Ammon's horn (tissue), 1 donor: ENCODE results near the gene LMX1B.
"Not testable (repeated sequence)": the region's sequence is repeated elsewhere in the genome, so short reads cannot be mapped to it uniquely, and the experiment has no call there.

Experiments used
- DNase-seq: peaks from one replicate; pipeline ENCODE4 v3.0.0-alpha.2; 2016; ENCODE audit warnings: low spot score

LMX1B gene

DNA sequence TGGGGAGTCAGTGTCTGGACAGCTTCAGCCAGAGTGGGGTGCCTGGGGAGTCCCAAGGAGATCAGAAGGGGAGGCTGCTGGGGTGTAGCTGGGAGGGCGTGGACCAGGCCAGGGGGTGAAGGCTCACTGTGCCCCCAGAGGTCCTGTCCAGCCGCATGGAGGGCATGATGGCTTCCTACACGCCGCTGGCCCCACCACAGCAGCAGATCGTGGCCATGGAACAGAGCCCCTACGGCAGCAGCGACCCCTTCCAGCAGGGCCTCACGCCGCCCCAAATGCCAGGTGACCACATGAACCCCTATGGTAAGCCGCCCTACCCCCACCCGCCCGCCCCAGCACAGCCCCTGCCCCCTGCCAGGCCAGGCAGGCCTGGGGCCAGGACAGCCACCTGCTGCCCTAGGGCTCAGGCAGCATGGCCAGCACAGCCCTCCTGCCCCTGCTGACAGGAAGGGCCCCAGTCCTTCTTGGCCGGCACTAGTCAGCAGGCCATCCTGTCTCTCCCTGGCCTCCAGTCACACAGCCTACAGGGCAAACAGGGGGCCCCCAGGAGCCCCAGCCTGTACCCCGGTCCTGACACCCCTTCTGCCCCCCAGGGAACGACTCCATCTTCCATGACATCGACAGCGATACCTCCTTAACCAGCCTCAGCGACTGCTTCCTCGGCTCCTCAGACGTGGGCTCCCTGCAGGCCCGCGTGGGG is 82.1 kb downstream of the LMX1B start:
- no peak for DNase-seq

DNA sequence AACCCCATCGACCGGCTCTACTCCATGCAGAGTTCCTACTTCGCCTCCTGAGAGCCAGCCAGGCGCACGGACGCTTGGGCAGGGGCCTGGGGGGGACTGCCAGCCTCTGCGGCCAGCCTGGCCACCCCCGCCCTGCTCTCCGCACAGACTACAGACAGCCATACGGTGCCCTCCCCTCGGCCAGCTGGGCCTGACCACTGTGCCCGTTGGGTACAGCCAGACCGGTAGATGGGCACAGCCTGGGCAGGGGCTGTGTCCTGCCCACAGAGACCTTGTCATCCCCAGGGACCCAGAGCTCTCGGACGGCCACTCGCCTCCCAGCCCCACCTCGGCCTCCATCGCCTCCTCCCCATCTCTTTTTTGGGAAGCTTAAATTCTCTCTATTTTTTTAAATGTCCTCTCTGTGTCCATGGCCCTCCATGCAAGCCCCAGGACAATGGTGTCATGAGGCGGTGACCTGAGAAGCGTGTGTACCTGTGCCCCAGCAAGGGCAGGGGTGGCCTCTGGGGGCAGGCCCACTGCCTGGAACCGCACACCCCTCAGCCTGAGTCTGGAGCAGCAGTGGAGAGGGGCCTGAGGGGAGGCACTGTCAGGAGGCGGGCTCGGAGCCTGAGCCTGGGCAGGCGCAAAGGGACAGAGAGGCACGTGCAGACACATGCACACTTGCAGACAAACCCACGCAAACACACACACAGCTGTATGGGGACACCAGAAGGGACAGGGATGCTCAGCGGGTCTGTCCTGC is 82.8 kb downstream of the LMX1B start:
- no peak for DNase-seq

DNA sequence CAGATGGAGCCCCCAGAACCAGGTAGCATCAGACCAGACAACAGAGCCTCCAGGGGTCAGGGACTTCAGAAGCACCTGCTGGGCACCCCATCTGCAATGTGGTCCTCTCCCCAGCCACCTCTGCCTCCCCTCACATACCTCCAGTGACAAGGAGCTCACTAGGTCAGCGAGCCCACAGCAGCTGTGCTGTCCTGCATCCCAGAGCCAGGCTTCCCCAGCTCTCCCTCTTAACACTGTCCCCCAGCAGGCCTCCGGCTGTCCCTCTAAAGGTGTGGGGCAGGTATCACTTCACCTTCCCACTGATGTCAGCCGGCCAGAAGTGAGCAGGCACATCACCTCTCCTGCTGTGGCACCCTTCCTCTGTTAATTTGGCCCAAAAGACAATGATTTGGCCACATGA is 83.6 kb downstream of the LMX1B start:
- DNase-seq = no peak

DNA sequence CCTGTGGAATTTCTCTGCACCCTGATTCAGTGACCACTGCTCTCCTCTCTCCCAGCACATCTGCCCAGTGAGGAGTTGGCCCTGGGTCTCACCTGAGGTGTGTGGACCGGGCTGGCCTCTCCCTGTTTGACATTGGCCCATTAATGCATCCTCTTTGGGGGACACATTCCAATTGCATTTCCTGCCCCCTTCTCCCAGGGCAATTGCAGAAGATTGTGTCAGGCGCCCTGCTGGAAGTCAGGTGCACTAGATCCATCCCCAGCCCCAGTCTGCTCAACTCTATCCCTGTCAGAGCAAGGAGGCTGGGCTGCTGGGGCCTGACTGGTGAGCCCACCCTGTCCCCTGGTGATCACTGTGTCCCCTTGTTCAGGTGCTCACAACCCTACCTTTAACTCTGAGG is 84.5 kb downstream of the LMX1B start:
- no peak for DNase-seq

DNA sequence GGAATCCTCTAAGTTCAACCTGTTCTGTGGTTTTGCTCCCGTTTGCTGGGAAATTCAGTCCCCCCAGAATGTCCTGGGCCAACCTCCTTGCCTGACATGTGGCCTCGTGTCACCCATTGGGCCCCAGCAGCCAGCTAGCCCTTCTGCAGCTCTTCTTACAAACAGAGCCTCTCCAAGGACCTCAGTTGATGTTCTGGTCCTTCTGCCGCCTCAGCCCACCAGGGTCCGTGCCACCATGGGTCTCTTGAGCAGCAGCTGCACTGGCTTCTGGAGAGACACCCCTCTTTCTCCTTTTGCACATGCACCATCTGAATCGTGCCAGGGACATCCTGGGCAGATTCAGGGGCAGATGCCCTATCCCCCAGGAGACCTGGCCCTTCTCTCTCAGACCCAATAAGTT is 85.0 kb downstream of the LMX1B start:
- DNase-seq = no peak

DNA sequence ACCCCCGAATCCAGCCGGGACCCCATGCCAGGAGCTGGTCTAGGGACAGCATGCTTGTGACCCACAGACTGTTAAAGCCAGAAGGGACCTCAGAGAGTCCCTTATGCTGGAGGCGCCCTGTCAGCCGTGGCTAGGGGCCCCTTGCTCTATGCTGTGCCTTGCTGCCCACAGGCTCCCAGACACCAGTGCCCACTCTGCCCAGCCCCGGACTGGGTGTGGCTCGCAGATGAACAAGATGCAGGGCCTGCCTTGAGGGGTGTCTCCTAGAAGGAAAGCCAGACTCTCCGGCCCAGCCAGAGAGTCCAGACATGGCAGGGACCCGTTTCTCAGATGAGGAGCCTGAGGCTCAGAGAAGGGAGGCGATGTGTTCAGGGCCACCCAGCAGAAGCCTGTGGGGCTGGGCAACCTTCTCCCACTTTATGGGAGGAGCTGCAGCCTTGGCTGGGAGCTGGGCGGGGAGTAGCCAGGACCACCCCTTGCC is 85.7 kb downstream of the LMX1B start:
- DNase-seq = no peak

DNA sequence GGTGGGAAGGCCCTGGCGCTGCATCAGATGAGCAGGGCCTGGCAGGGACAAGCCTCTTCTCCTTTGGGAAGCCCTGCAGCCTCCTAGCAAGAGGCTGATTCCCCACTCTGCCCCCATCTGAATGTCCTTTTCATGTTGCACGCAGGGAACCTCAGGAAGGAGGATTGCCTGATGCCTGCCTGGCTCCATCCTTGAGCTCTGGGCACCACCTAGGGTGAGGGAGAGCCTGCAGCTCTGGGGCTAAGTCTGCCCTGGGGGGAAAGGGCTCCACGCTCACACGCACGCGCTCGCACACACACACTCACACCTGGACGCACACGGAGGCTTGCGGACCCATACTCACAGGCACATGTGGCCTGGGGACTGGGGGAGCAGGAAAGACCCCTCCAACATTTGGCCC is 86.6 kb downstream of the LMX1B start:
- no peak for DNase-seq

DNA sequence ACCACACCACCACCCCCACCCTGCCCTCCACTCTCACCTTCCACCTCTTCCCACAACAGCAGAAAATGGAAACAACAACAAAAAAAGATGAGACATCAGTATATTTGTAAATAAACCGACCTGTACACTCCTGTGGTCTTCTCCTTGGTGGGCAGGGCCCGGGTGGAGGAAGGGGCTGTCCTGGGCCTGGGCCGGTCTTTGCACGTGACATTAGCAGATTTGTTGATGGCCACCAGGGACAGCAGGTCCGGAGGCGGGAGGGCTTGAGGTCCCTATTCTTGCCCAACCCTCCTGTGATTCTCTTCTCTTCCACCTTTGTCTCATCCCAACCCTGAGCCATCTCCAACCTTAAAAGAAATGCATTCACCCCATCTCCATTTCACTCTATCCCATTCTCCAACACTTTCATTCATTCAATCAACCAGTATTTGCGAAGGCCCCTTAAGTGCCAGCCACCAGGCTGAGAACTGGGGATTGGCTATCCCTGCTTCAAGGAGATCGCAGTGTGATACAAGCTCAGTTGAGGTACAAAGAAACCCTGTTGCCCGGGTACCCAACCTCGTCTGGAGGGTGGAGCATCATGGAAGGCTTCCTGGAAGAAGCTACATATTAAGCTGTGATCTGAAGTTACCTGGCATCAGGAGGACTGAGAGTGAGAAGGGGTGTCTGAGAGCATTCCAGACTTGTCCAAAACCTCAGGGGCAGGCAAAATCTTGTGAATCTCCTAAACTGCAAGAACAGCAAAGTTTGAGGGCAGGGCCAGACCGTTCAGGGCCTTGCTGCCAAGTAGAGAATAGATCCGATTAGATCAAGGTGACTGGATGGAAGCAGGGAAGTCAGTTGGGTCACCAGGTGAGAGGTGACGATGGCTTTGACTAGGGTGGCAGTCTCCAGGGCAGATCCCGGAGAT is 87.4 kb downstream of the LMX1B start:
- DNase-seq = no peak

DNA sequence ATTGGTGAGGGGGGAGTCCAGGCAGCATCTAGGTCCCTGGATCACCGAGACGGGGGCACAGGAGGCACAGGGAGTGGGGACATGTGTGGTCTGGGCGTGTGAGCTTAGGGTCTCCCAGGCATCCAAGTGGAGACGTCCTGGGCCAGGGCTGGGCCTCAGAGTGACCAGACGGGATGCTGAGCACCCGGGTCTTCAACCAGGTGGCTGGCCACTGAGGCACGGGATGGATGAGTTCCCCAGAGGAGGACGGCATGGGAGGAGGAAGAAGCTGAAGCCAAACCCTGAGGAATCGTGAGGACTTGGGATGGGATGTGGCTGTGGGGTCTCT is 88.0 kb downstream of the LMX1B start:
- DNase-seq = no peak

DNA sequence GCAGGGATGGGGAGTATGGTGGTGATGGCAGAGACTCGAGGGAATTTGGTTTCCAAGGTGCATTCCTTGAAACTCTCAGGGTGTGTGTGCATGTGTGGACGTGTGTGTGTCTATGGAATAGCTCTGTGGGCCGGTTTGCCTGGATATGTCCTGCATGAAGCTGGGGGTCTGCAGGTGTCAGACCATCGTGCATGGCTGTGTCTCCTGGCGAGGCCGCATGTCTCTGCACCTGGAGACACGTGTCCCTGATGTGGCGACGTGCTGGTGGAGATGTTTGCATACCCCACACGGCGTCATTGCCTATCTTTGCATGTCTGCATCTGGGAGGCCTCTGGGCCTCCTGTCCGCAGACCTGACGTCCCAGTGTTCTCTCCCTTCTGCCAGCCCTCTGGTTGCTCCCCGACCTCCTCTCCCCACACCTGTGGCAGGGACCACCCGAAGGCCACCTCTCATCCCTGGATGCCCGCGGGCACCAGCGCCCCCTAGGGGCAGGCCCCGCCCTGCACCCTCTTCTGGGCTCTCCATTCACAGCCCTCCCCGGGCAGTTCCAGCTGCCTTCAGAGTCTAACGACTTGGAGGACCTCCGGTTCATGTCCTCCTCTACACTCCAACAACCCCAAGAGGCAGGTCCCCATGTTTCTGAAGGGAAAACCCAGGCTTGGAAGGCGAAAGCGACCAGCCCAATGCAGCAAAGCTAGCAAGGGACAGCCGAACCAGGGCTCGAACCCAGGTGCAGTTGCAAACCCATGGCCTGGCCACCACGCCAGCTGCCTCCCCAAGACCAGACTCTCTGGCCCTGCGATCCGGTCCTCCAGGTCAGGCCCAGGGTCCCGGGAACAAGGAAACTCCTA is 88.6 kb downstream of the LMX1B start:
- DNase-seq = no peak

DNA sequence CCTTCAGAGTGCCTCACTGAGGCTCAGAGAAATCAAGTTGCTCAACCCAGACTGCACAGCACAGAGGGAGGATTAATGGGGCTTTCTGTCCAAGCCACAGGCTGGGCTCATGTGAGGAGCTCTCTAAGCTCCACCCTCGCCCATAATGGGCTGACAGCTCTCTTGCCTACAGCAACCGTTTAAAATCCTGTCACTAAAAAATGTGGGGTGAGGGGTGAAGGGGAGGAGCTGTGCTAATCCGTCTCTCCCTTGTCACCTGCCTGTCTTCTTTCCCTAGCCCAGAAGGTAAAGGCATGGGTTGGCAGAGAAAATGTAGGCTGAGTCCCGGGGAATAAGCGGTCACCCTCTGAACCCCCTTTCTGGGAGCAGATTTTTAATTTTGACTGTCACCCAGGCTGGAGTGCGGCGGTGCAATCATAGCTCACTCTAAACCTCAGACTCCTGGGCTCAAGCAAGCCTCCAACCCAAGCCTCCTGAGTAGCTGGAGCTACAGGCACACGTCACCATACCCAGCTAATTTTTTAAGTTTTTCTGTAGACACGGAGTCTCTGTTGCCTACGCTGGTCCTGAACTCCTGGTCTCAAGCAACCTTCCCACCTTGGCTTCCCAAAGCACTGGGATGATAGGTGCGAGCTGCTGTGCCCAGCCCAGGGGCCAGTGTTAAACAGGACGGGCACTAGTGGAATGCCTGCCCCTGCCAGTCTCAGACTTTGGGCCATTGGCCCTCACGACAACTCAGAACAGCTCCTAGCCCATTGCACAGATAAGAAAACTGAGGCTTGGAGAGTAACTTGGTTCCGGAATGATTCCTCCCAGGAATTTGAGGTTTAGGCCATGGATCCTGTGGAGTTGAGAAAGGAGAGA is 89.5 kb downstream of the LMX1B start:
- DNase-seq = no peak

DNA sequence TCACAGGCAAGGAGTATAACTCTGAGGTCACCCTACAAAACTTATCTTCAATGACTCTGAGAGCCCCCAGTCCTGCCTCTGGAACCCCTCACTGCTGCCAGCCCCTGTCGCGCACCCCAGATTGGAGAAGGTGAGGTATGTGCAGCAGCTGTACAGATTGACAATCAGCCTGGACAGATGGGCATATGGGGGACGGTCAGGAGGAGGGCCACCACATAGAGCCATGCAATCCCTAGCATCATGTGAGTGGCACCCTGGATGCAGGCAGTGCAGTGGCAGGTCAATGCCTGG is 90.1 kb downstream of the LMX1B start:
- no peak for DNase-seq

DNA sequence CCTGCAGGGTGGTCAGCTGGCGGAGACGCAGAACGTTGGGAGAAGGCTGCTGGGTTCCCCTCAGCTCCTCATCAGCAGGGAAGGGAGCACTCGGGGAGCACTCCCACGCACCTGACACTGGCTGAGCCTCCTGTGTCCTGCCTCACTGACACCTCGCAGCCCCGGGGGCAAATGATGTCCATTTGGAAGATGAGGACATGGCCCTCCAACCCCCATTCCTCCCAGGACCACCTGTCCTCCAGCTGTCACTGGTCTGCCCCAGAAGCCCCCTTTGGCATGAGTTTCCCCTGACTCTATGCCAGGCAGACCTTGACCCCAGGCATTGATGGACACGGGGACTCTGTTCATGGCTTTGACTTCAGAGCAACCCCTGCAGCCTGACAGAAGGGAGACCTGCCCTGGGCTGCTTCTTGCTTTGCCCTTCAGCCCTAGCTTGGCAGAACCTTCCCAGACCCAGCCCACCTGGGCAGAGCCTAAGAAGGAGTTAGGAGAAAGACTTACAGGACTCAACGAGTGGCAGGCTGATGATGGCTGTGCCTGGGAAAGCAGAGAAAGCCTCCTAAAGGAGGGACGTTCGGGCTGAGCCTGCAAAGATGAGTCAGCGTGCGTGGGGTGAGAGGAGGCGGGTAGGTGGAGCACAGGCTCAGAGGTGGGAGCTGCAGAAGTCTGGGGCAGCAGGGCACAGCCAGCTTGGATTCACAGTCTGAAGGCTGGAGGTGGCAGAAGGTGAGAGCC is 90.6 kb downstream of the LMX1B start:
- peak; percentile 81 for DNase-seq

DNA sequence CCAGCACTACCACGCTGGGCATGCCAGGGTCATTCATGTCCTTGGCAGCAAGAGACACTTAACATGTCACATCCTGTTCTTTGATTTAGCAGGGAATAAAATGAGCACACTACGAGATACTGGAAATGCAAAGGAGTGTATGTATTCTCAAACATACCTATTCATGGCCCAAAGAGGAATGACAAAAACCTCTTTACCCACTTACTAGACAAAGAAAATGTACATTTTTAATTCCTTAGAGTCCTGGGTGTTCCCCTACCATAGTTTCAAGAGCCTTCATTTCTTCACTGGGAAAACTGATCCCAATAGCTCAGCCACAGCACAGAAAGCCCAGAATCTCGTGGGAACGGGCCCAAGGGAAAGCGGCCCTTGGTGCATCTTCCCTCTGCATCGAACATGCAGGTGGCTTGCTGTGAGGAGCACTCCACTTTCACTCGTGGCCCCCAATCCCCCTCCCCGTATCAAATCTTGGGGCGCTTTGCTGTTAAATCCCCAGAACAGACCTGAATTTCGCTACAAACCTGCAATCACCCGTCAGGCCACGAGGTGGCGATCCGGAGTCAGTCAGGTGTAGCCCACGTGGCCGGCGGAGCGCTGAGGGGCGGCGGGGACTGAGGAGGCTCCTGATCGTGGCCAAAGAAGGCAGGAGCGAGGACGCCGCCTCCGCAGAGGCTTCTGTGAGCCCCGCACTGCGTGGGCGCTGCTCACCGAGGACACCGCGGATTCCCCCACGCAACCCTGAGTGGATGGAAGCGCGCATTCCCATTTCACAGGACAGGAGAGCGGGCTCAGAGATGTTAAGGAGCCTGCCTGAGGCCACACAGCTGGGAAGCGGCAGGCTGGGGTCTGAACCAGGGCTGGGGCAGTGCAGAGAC is 91.4 kb downstream of the LMX1B start:
- DNase-seq = peak; percentile 80

DNA sequence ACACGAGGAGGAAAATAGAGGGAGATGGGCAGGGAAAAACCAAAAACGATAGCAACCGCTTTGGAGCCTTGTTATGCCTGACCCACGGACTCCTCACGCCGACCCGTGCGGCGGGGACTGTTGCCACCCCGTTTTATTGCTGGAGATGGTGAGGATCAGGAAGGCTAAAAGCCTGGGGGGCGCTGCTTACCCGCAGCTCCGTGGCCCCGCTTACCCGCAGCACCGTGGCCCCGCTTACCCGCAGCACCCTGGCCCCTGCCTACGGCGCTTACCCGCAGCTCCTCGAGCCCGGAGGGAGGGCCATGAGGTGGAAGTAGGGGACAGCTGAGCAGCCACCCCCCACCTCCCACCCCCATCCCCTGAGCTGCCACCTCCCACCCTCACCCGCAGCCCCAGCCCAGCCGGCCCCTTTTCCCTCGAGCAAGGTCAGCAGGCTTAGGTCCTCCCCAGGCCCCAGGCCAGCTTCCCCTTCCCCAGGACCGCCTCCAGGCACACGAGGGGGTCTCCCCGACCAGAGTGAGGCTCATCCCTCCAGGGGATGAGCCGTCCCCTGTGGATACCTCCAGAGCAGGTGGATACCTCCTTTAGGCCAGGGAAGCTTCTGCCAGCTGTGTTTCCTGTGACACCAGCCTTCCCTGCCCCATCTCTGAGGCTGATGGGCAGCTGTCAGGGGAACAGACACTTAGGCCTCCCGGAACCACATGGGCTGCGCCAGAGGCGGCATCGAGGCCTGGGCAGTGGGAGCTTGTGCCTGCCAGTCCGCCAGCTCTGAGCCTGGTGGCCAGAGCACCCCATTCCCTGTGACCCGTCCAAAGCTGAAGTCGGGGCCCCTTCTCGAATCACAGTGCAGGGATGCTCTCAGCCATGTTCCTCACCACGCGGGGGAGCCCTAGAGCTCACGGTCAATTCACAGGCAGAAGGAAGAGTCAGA is 92.3 kb downstream of the LMX1B start:
- DNase-seq = peak; percentile 25

DNA sequence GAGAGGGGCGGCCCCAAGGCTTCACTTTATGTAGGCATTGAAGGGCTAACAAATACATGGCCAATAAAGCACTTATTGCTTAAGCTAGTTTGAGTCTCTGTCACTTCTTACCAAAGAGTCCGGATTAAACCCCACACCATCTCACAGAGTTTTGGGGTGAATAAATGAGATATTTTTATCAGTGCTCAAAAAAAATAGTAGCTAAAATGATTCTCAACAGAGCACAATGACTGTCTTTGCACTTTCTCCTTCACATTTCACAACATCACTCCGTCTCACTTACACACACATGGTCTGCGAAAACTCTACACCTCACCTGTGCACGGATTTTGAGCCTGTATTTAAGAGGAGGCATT is 92.9 kb downstream of the LMX1B start:
- DNase-seq = peak; percentile 1

DNA sequence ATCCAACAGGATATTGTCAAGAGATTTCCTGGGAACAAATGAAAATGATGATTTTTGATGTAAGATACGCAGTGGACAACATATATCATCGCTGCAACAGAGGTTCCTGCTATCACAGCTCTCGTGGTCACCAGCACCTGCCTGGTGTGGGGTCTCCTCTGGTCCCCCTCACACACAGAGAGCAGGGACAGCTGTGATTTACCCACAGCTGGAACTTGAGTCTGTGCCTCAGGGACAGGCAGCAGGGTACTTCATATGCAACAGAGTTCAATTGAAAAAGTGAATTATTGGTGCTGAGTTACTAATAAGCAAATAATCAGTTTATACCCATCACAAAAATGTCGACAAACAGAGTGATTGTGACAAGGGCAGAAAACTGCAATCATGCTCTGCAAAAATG is 93.4 kb downstream of the LMX1B start:
- DNase-seq = peak; percentile 1

DNA sequence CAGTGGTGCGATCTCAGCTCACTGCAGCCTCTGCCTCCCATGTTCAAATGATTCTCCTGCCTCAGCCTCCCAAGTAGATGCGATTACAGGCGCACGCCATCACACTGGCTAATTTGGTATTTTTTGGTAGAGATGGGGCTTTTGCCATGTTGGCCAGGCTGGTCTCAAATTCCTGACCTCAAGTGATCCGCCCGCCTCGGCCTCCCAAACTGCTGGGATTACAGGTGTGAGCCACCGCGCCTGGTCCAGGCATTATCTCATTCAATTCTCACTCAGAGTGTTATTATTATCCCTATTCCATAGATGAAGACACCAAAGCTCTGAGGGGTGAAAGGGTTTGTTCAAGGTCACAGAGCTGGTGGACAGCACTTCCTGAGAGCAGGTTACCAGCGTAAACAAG is 94.0 kb downstream of the LMX1B start:
- not testable (repeated sequence) for DNase-seq
